GM18909 (cell line): Measurements from ENCODE around the gene LCN9.

ENCODE experiments used
- ATAC-seq: cut with Tn5 transposase; IDR thresholded peaks from one replicate; pipeline ENCODE4 v1.9.1; 2021; ENCODE audit warnings: mild to moderate bottlenecking; ENCODE audit not compliant: unreplicated experiment, poor library complexity

LCN9 gene

DNA sequence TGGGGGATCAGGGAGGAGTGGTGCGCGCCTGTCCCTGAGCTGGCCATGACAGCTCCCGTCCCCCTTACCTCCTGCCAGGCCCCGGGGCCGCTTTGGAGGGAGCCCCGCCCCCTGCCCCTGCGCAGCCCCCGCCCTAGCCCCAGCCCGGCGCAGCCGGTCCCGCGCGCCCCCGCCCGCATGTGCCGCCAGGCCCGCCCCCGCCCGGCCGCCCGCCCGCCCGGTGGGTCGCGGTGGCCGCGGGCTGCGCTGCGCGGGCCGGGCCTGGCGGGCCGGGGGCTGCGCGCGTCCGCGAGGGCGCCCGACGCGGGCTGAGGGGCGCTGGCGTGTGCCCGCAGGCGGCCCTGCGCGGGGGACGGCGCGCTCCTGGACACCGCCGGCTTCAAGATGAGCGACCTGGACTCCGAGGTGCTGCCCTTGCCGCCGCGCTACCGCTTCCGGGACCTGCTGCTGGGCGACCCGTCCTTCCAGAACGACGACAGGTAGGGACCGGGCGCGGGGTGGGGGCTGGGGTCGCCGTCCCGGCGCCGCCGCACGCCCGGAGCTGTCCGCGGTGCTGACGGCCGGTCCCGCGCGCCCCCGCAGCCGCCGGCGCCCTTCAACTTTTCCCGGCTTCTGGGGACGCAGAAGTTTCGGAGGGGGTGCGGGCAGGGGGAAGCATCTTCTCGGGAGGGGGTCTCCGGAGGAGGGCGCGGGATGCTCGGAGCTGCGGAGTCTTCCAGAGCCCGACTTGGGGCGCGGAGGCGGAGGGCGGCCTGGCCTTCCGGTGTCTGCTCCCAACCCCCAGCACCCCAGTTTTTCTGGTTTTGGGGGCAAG is 51.3 kb downstream of the LCN9 start:
- no peak for ATAC-seq

DNA sequence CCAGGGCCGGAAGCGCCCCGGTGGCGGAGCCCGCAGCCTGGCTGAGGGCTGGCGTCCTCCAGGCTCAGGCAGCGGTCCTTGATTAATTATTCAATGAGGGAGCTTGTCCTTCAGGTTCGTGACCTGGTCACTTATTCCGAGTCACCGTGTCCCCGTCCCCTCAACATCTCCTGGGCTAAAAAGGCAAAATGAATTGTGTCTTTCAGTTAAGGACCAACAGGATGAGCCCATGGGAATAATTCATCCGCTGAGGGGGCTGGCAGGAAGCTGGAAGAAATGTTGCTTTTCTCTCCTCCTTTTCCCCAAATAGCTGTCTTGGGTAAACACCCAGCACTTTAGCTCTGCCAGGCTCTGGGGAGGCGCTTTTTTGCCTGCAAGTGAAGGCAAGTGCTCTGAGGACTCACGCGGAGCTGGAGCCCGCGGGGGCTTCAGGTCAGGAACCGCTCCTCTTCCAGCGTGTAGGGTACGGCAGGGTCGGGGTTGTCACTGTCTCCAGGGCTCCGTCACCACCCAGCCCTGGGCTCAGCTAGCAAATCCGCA is 52.0 kb downstream of the LCN9 start:
- ATAC-seq: no peak

DNA sequence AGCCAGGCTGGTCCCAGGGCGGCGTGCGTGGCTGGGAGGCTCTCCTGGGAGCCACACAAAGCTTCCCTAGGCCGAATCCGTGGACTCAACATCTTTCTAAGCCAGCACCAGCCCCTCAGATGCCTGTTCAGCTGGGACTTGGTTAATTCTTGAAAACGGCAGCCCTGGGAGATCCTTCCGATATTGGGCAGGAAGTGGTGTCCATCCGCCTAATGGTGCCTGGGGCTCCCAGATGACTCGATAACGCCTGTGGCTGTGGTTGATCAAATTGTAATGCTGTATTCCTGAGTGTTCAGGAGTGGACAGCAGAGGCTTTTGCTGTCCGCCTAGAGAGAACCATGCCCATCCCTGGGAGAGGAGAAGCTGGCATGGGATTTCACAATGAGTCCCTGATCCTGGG is 52.9 kb downstream of the LCN9 start:
- ATAC-seq: no peak
